ENCODE data around the gene CD2BP2. TPM values are rescaled to one million over a fixed set of nuclear protein-coding genes. Genes with fewer than 3 reads are reported as not detected.

The CD2BP2 gene
- total and polyA plus RNA-seq, 2 donors (not counting 1 experiment from before 2014, with no cell fraction given) = 26.1 to 80.1 TPM

Other genes with a start within 250 kb of the CD2BP2 start
- 17.3 and 22.7 TPM in 2 replicates for gene GDPD3, start 241.8 kb downstream of the CD2BP2 start, total RNA-seq
- 10.6 and 11.4 TPM in 2 replicates for gene GDPD3, start 241.8 kb downstream of the CD2BP2 start, polyA plus RNA-seq
- gene MAPK3, start 232.1 kb downstream of the CD2BP2 start, total RNA-seq = 60.4 and 69.4 TPM in 2 replicates
- gene MAPK3, start 232.1 kb downstream of the CD2BP2 start, polyA plus RNA-seq = 67.2 and 82.9 TPM in 2 replicates
- 653 and 662 TPM in 2 replicates for gene CORO1A, start 171.7 kb downstream of the CD2BP2 start, total RNA-seq
- 1,191 and 1,555 TPM in 2 replicates for gene CORO1A, start 171.7 kb downstream of the CD2BP2 start, polyA plus RNA-seq
- gene BOLA2B, start 161.6 kb downstream of the CD2BP2 start, total RNA-seq = 71.5 and 82.5 TPM in 2 replicates
- gene BOLA2B, start 161.6 kb downstream of the CD2BP2 start, polyA plus RNA-seq = 155 and 311 TPM in 2 replicates
- gene SLX1A, start 161.4 kb downstream of the CD2BP2 start, total RNA-seq = 108 and 138 TPM in 2 replicates
- 62.3 and 64.6 TPM in 2 replicates for gene SLX1A, start 161.4 kb downstream of the CD2BP2 start, polyA plus RNA-seq
- gene SULT1A3, start 156.1 kb downstream of the CD2BP2 start, total RNA-seq = 36.8 and 41.2 TPM in 2 replicates
- 31.9 and 33.2 TPM in 2 replicates for gene SULT1A3, start 156.1 kb downstream of the CD2BP2 start, polyA plus RNA-seq
- gene NPIPB13, start 106.8 kb downstream of the CD2BP2 start, total RNA-seq = 59.6 and 75.5 TPM in 2 replicates
- gene NPIPB13, start 106.8 kb downstream of the CD2BP2 start, polyA plus RNA-seq = 8.4 and 21.7 TPM in 2 replicates
- 53.0 and 58.0 TPM in 2 replicates for gene TBC1D10B, start 15.2 kb upstream of the CD2BP2 start, total RNA-seq
- 22.2 and 23.5 TPM in 2 replicates for gene TBC1D10B, start 15.2 kb upstream of the CD2BP2 start, polyA plus RNA-seq
- not detected in 2 replicates for gene MYL11, start 19.5 kb upstream of the CD2BP2 start, total RNA-seq
- gene MYL11, start 19.5 kb upstream of the CD2BP2 start, polyA plus RNA-seq = 1.7 and 3.6 TPM in 2 replicates
- 150 and 154 TPM in 2 replicates for gene SEPTIN1, start 27.3 kb upstream of the CD2BP2 start, total RNA-seq
- 270 and 302 TPM in 2 replicates for gene SEPTIN1, start 27.3 kb upstream of the CD2BP2 start, polyA plus RNA-seq
- 13.3 and 14.2 TPM in 2 replicates for gene ZNF48, start 40.1 kb upstream of the CD2BP2 start, total RNA-seq
- gene ZNF48, start 40.1 kb upstream of the CD2BP2 start, polyA plus RNA-seq = 4.0 and 8.4 TPM in 2 replicates
- gene ZNF771, start 52.3 kb upstream of the CD2BP2 start, total RNA-seq = 6.6 and 8.3 TPM in 2 replicates
- 3.7 and 4.1 TPM in 2 replicates for gene ZNF771, start 52.3 kb upstream of the CD2BP2 start, polyA plus RNA-seq
- 25.0 and 28.9 TPM in 2 replicates for gene DCTPP1, start 74.7 kb upstream of the CD2BP2 start, total RNA-seq
- 26.0 and 30.3 TPM in 2 replicates for gene DCTPP1, start 74.7 kb upstream of the CD2BP2 start, polyA plus RNA-seq
- gene SEPHS2, start 90.6 kb upstream of the CD2BP2 start, total RNA-seq = 62.2 and 63.2 TPM in 2 replicates
- gene SEPHS2, start 90.6 kb upstream of the CD2BP2 start, polyA plus RNA-seq = 8.1 and 13.8 TPM in 2 replicates
- 176 and 184 TPM in 2 replicates for gene ITGAL, start 117.4 kb upstream of the CD2BP2 start, total RNA-seq
- gene ITGAL, start 117.4 kb upstream of the CD2BP2 start, polyA plus RNA-seq = 110 and 118 TPM in 2 replicates
- 33.3 and 36.5 TPM in 2 replicates for gene ZNF768, start 171.3 kb upstream of the CD2BP2 start, total RNA-seq
- gene ZNF768, start 171.3 kb upstream of the CD2BP2 start, polyA plus RNA-seq = 16.8 and 24.8 TPM in 2 replicates
- 17.3 and 27.1 TPM in 2 replicates for gene ZNF747, start 179.6 kb upstream of the CD2BP2 start, total RNA-seq
- 7.3 and 9.7 TPM in 2 replicates for gene ZNF747, start 179.6 kb upstream of the CD2BP2 start, polyA plus RNA-seq
- gene ZNF764, start 203.1 kb upstream of the CD2BP2 start, total RNA-seq = 19.7 and 20.9 TPM in 2 replicates
- 11.0 and 12.6 TPM in 2 replicates for gene ZNF764, start 203.1 kb upstream of the CD2BP2 start, polyA plus RNA-seq
- 23.1 and 24.9 TPM in 2 replicates for gene ZNF688, start 216.4 kb upstream of the CD2BP2 start, total RNA-seq
- gene ZNF688, start 216.4 kb upstream of the CD2BP2 start, polyA plus RNA-seq = 15.9 and 20.6 TPM in 2 replicates
- 39.7 and 44.6 TPM in 2 replicates for gene ZNF785, start 230.4 kb upstream of the CD2BP2 start, total RNA-seq
- 9.6 and 12.2 TPM in 2 replicates for gene ZNF785, start 230.4 kb upstream of the CD2BP2 start, polyA plus RNA-seq

Data from B cell (primary cell).